Left lung (tissue), 10 donors: ENCODE measurements around the gene TFAP2B. TPM values are rescaled to one million over a fixed set of nuclear protein-coding genes. Genes with fewer than 3 reads are reported as not detected.

Experiments used
- ATAC-seq: fragments of 200-7000 bp; cut with Tn5 transposase; one replicate; pipeline ENCODE4 v1.9.1; 2020; ENCODE audit warnings: moderate library complexity
- DNase-seq, 4 donors: peaks; one replicate each; pipeline ENCODE4 v3.0.0-alpha.2; 2013 to 2020
- H3K27ac ChIP-seq, 2 donors: fragments of 200-600 bp; sonication (generic) in 1 of 2; one replicate each; pipeline versions ENCODE4 v1.5.0 to v1.8.0; 2020 to 2021
- H3K27me3 ChIP-seq, 2 donors: fragments of 200-600 bp; sonication (generic) in 1 of 2; one replicate each; pipeline versions ENCODE4 v1.5.0 to v1.8.0; 2020 to 2021
- H3K36me3 ChIP-seq, 2 donors: fragments of 200-600 bp; sonication (generic) in 1 of 2; one replicate each; pipeline versions ENCODE4 v1.5.0 to v1.8.0; 2020 to 2021
- H3K4me1 ChIP-seq, 2 donors: fragments of 200-600 bp; one replicate each; pipeline ENCODE4 v1.8.0; 2021
- H3K4me3 ChIP-seq, 2 donors: fragments of 200-600 bp; sonication (generic) in 1 of 2; one replicate each; pipeline versions ENCODE4 v1.5.0 to v1.8.0; 2020 to 2021; ENCODE audit warnings: mild to moderate bottlenecking in 1 of 2
- H3K9me3 ChIP-seq, 2 donors: fragments of 200-600 bp; sonication (generic) in 1 of 2; one replicate each; pipeline versions ENCODE4 v1.5.0 to v1.8.0; 2020 to 2021
- CTCF ChIP-seq, 2 donors: fragments of 200-600 bp; sonication (generic) in 1 of 2; IDR thresholded peaks; one replicate each; pipeline versions ENCODE4 v1.5.0 to v1.8.0; 2021; ENCODE audit warnings: antibody characterized with exemption in 2 of 2
- intact Hi-C, 2 donors: fragments of 100-400 bp; cut with DNase I; formaldehyde crosslinking; loops; one replicate each; pipeline versions ENCODE4 v1.11.2 to v1.14.2; 2022
- polyA plus RNA-seq, 6 donors: library from polyadenylated mRNA; unstranded; fragments of 120-200 nt; gene quantifications; one replicate each; pipeline ENCODE4 v1.2.1, GENCODE V29; 2013; ENCODE audit not compliant: insufficient read length in 6 of 6
- total RNA-seq, 2 donors: library from RNA; stranded (reverse); fragmentation: NEBNext Ultra II Directional; extraction: Animal tissue kit (Norgen Biotek cat#: 25700); gene quantifications; one replicate each; pipeline ENCODE4 v1.2.1, GENCODE V29; 2021
- donor health status: DM: no; HTN: yes; CAD: no.
- donor health status: DM: no; HTN: no; CAD: no.

Gene TFAP2B
- total and polyA plus RNA-seq, 8 donors: 0.04 to 0.82 (median 0.08) TPM; not detected in 4

DNA sequence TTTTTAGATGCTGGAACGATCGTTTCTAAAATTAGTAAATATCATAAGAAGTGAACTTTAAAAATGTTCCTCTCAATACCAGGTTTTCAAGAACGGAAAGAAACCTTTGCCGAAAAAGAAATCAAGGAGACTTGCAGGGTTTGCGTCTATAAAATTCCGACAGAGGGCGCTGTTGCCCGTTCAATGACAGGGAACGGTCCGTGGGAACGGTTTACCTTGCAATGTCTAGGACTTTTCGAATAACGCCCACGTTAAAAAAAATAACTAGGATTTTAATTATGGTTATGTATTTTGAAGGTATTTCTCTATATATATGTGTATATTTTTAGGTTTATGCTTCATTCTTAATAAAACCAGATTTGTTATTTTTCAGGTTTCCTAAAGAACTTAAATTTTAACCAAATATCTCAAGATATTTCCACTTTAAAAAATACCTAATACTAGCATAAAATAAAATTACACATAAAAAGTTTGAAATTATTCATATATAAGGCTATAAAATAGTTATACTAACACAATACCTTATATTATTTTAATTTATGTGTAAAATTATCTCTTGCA lies 2.5 kb upstream of the TFAP2B start:
- intact Hi-C loops: loop anchor here in 1 of 2 donors (10.0 kb wide), 1 partner anchor 1209 kb away; no protein-coding TSS in a partner anchor
- DNase-seq: peak; percentile 62 to 82 (median 66)
- H3K27ac ChIP-seq: no peak overlapping the region
- peak; percentile 80 to 93 for TF ChIP-seq CTCF (IDR thresholded peaks at IDR 0.05)
- peak overlapping the region; percentile 25 to 40 for H3K4me3 ChIP-seq
- no peaks in the 10 kb centered on the region for H3K36me3 ChIP-seq
- peak; percentile 95 for ATAC-seq
- H3K4me1 ChIP-seq: peaks cover 0 to 24% of the 10 kb centered on the region in 2 donors
- no peaks in the 10 kb centered on the region for H3K9me3 ChIP-seq
- H3K27me3 ChIP-seq: peaks cover 47 to 85% of the 10 kb centered on the region in 2 donors

GRCh38 chr6:50816947-50817645 lies 1.6 kb upstream of the TFAP2B start:
- ATAC-seq: no peak
- no peak for TF ChIP-seq CTCF (IDR thresholded peaks at IDR 0.05)
- Histone ChIP-seq H3K9me3 (no peaks in the 10 kb centered on the region), H3K27ac (no peak overlapping the region), H3K27me3 (peaks cover 56 to 94% of the 10 kb centered on the region in 2 donors), H3K36me3 (no peaks in the 10 kb centered on the region), H3K4me3 (no peak overlapping the region), H3K4me1 (peaks cover 0 to 24% of the 10 kb centered on the region in 2 donors)
- DNase-seq: no peak
- intact Hi-C loops: loop anchor here in 1 of 2 donors (10.0 kb wide), 1 partner anchor 1208 kb away; no protein-coding TSS in a partner anchor

- no peaks in the 10 kb centered on the region for H3K36me3 ChIP-seq
- no peak overlapping the region for H3K4me3 ChIP-seq
- H3K4me1 ChIP-seq: peaks cover 0 to 24% of the 10 kb centered on the region in 2 donors
- intact Hi-C loops: loop anchor here in 1 of 2 donors (10.0 kb wide), 1 partner anchor 1207 kb away; no protein-coding TSS in a partner anchor
- DNase-seq (no peak), ATAC-seq (no peak)
- no peak for TF ChIP-seq CTCF (IDR thresholded peaks at IDR 0.05)
- H3K27me3 ChIP-seq: peaks cover 61 to 99% of the 10 kb centered on the region in 2 donors
- H3K9me3 ChIP-seq: no peaks in the 10 kb centered on the region
- no peak overlapping the region for H3K27ac ChIP-seq
Observed at GRCh38 chr6:50817646-50817950, 1.1 kb upstream of the TFAP2B start.

- H3K9me3 ChIP-seq: no peaks in the 10 kb centered on the region
- intact Hi-C loops: loop anchor here in 1 of 2 donors (10.0 kb wide), 1 partner anchor 1207 kb away; no protein-coding TSS in a partner anchor
- no peak overlapping the region for H3K27ac ChIP-seq
- no peak for TF ChIP-seq CTCF (IDR thresholded peaks at IDR 0.05)
- no peaks in the 10 kb centered on the region for H3K36me3 ChIP-seq
- peaks cover 65 to 99% of the 10 kb centered on the region in 2 donors for H3K27me3 ChIP-seq
- DNase-seq: no peak
- ATAC-seq: no peak
- H3K4me3 ChIP-seq: no peak overlapping the region
- peaks cover 0 to 24% of the 10 kb centered on the region in 2 donors for H3K4me1 ChIP-seq
Observed at GRCh38 chr6:50818020-50818419, 651 bp upstream of the TFAP2B start.

DNA sequence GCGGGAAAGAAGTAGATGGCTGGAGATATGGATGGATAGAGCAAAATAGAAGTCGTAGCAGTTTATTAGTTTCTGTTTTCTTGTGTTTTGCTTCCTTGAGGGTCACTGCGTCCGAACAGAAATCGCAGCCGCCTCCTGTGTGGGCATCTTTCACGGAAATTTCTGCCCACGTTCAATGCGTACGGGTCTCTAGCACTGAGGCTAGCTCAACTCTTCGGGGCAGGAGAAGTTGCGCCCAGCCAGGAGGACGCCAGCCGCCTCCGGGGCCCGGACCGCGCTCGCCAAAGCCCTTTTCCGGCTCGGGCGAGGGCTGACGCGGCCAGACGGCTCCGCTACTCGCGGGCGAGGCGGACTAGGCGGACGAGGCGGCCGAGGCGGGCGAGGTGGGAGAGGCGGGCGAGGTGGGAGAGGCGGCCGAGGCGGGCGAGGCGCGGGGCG lies 814 bp downstream of the TFAP2B start:
- H3K36me3 ChIP-seq: no peaks in the 10 kb centered on the region
- H3K4me3 ChIP-seq: no peak overlapping the region
- H3K4me1 ChIP-seq: peaks cover 0 to 24% of the 10 kb centered on the region in 2 donors
- intact Hi-C loops: loop anchor here in 1 of 2 donors (10.0 kb wide), 1 partner anchor 1205 kb away; no protein-coding TSS in a partner anchor
- DNase-seq: peak in 2 of 4 donors; percentile 41 to 84
- H3K27ac ChIP-seq: no peak overlapping the region
- H3K27me3 ChIP-seq: peaks cover 80 to 100% of the 10 kb centered on the region in 2 donors
- H3K9me3 ChIP-seq: no peaks in the 10 kb centered on the region
- peak; percentile 41 for ATAC-seq
- no peak for TF ChIP-seq CTCF (IDR thresholded peaks at IDR 0.05)
